K562 (cell line): Measurements from ENCODE around the gene MGAM2. TPM values are rescaled to one million over a fixed set of nuclear protein-coding genes. Genes with fewer than 3 reads are reported as not detected.

ENCODE experiments used
- ATAC-seq: fragments of 200-7000 bp; cut with Tn5 transposase; 3 replicates; pipeline ENCODE4 v1.9.1; 2020; ENCODE audit warnings: moderate library complexity
- BruUV-seq: library from RNA; stranded (reverse); fragments of 400-500 nt; replicated peaks from 2 replicates; lab custom pipeline; 2021; lab: Mats Ljungman, UMichigan
- CTCF ChIA-PET: fragments of 300-600 bp; formaldehyde crosslinking; extraction: SDS; loops from one replicate; lab custom pipeline; 2021; ENCODE audit warnings: low intra/inter-chr PET ratio; lab: Yijun Ruan, JAX
- POLR2A ChIA-PET: fragments of 300-600, 350-650 bp; sonication (Branson Sonifier 250); formaldehyde crosslinking; extraction: SDS; loops from one replicate; lab custom pipeline; 2021; ENCODE audit warnings: antibody characterized with exemption, inconsistent platforms; lab: Yijun Ruan, JAX
- DNase-seq, 4 experiments: peaks; one replicate each; pipeline versions ENCODE4 v3.0.0 to v3.0.0-alpha.2; 2011 to 2018; ENCODE audit warnings: low spot score in 3 of 4, mixed read lengths in 3 of 4; ENCODE audit errors: extremely low read depth in 1 of 4
- FAIRE-seq: peaks from 2 replicates; lab custom pipeline; 2011; peaks lifted over from hg19 to GRCh38; lab: Jason Lieb, UNC
- H2AFZ ChIP-seq: 2 replicates; pipeline ENCODE4 v1.6.0; 2011; ENCODE audit warnings: low read depth, low read length, control low read depth, inconsistent platforms
- H3K27ac ChIP-seq: fragments of 200-600 bp; 3 replicates; pipeline ENCODE4 v1.8.0; 2011; ENCODE audit warnings: low read depth, mild to moderate bottlenecking, control low read depth, inconsistent platforms, low read length, moderate library complexity, mixed read lengths; ENCODE audit errors: extremely low read depth
- H3K27me3 ChIP-seq, 2 experiments: fragments of 300-600 bp in 1 of 2; 2 replicates in 1 of 2; 3 replicates in 1 of 2; pipeline versions ENCODE4 v1.6.0 to v1.8.0; 2011; ENCODE audit warnings: inconsistent platforms in 2 of 2, low read length in 2 of 2, mild to moderate bottlenecking in 1 of 2, mixed read lengths in 1 of 2, moderate library complexity in 1 of 2; ENCODE audit not compliant: control insufficient read depth in 2 of 2, insufficient read depth in 2 of 2
- H3K36me3 ChIP-seq: fragments of 300-600 bp; 3 replicates; pipeline ENCODE4 v1.8.0; 2011; ENCODE audit warnings: mild to moderate bottlenecking, low read length, inconsistent platforms; ENCODE audit not compliant: control insufficient read depth, insufficient read depth
- H3K4me1 ChIP-seq, 2 experiments: fragments of 200-600 bp in 1 of 2; replicated peaks in 1 of 2; 2 replicates in 1 of 2; 3 replicates in 1 of 2; pipeline versions ENCODE4 v1.5.1 to v1.8.0; 2011; ENCODE audit warnings: inconsistent platforms in 2 of 2, low read length in 2 of 2, mild to moderate bottlenecking in 1 of 2, mixed read lengths in 1 of 2, moderate library complexity in 1 of 2; ENCODE audit not compliant: control insufficient read depth in 2 of 2, insufficient read depth in 2 of 2
- H3K4me2 ChIP-seq: 2 replicates; pipeline ENCODE4 v1.6.1; 2011; ENCODE audit warnings: low read length, control low read depth, inconsistent platforms, mixed read lengths; ENCODE audit not compliant: insufficient read depth
- H3K4me3 ChIP-seq: fragments of 200-600 bp; sonication (generic), shearing (Covaris generic); 2 replicates; pipeline ENCODE4 v1.5.1; 2016; ENCODE audit warnings: control low read depth, inconsistent platforms
- H3K79me2 ChIP-seq: fragments of 200-600 bp; 3 replicates; pipeline ENCODE4 v1.8.0; 2011; ENCODE audit warnings: low read length, inconsistent platforms; ENCODE audit not compliant: control insufficient read depth, insufficient read depth
- H3K9ac ChIP-seq, 2 experiments: 2 replicates each; pipeline versions ENCODE4 v1.6.0 to v1.6.1; 2011; ENCODE audit warnings: low read depth in 2 of 2, low read length in 2 of 2, control low read depth in 1 of 2, inconsistent platforms in 1 of 2, mild to moderate bottlenecking in 1 of 2, mixed read lengths in 1 of 2; ENCODE audit not compliant: insufficient read depth in 1 of 2
- H3K9me1 ChIP-seq: one replicate; pipeline ENCODE4 v1.6.0; 2011; ENCODE audit warnings: inconsistent platforms, mild to moderate bottlenecking, low read length, moderate library complexity; ENCODE audit not compliant: control insufficient read depth, insufficient read depth
- H3K9me3 ChIP-seq: replicated peaks from 2 replicates; pipeline ENCODE4 v1.5.1; 2011; ENCODE audit warnings: low read depth, low read length, inconsistent platforms; ENCODE audit not compliant: control insufficient read depth, insufficient read depth
- H4K20me1 ChIP-seq: replicated peaks from 2 replicates; pipeline ENCODE4 v1.6.1; 2011; ENCODE audit warnings: low read length, inconsistent platforms, mixed read lengths; ENCODE audit not compliant: control insufficient read depth, insufficient read depth
- DDX20 ChIP-seq: fragments of 450-650 bp; IDR thresholded peaks from 2 replicates; pipeline ENCODE4 v1.6.1; 2016; ENCODE audit warnings: missing genetic modification characterization, low read depth, mild to moderate bottlenecking, missing compliant biosample characterization, moderate library complexity
- HDAC2 ChIP-seq: fragments of 450-650 bp; IDR thresholded peaks from 2 replicates; pipeline ENCODE4 v1.6.1; 2016; ENCODE audit warnings: mild to moderate bottlenecking
- HDGF ChIP-seq: fragments of 450-650 bp; IDR thresholded peaks from 2 replicates; pipeline ENCODE4 v1.6.1; 2016
- HNRNPL ChIP-seq: fragments of 200-400 bp; formaldehyde crosslinking; IDR thresholded peaks from 2 replicates; pipeline ENCODE4 v1.6.1; 2017; ENCODE audit warnings: low read depth, mild to moderate bottlenecking, low read length
- NBN ChIP-seq: fragments of 450-650 bp; IDR thresholded peaks from 2 replicates; pipeline ENCODE4 v1.6.1; 2016; ENCODE audit warnings: low read depth, mild to moderate bottlenecking
- NR1H2 ChIP-seq: sonication (generic); formaldehyde crosslinking; IDR thresholded peaks from 2 replicates; pipeline ENCODE4 v1.4.0; 2020; ENCODE audit warnings: mild to moderate bottlenecking, missing genetic modification reagents
- RBM15 ChIP-seq: fragments of 200-400 bp; formaldehyde crosslinking; IDR thresholded peaks from 2 replicates; pipeline ENCODE4 v1.6.1; 2018; ENCODE audit warnings: mild to moderate bottlenecking, low read length, moderate library complexity; ENCODE audit not compliant: insufficient read depth
- RFX7 ChIP-seq: fragments of 250-450 bp; sonication (Bioruptor Pico); IDR thresholded peaks from 2 replicates; pipeline ENCODE4 v1.5.1; 2021; ENCODE audit warnings: mild to moderate bottlenecking
- RNF2 ChIP-seq: sonication (generic); IDR thresholded peaks from 2 replicates; pipeline ENCODE4 v1.6.1; 2016
- XRCC5 ChIP-seq: fragments of 200-400 bp; formaldehyde crosslinking; IDR thresholded peaks from 2 replicates; pipeline ENCODE4 v1.6.1; 2017; ENCODE audit warnings: low read depth, mild to moderate bottlenecking, low read length
- WGBS: fragments of 100-300 bp; shearing (Covaris generic); methylation state at CpG from one replicate; pipeline ENCODE4 v1.1.6; 2016; ENCODE audit warnings: low coverage, mixed read lengths; ENCODE audit not compliant: insufficient coverage; ENCODE audit errors: missing lambda C conversion rate; 5-methylcytosine and 5-hydroxymethylcytosine counted together
- in situ Hi-C: fragments of 300-500 bp; cut with MboI; formaldehyde crosslinking; loops from 4 replicates; pipeline ENCODE4 v1.15.0; 2018; ENCODE audit warnings: inconsistent platforms, mixed read lengths
- intact Hi-C: fragments of 100-400 bp; cut with micrococcal nuclease; formaldehyde crosslinking; loops from 2 replicates; pipeline ENCODE4 v1.14.2; 2022
- polyA plus RNA-seq, 8 experiments: library from polyadenylated mRNA; depleted of rRNA in 4 of 8; stranded (reverse) in 5 of 8; unstranded in 3 of 8; fragments of >200 nt; fragmentation: Nextera tagmentation in 2 of 8; fragmentation: Illumina TruSeq in 1 of 8; extraction: Ambion mirVana in 2 of 8; extraction: Trizol in 1 of 8; gene quantifications; 2 replicates each; pipeline versions ENCODE4 v1.2.1 to v1.2.3, GENCODE V29; 2011 to 2014; ENCODE audit warnings: inconsistent platforms in 1 of 8, missing spikeins in 1 of 8
- total RNA-seq, 7 experiments: library from RNA; depleted of rRNA in 6 of 7; stranded (reverse); fragments of >200 nt in 6 of 7; fragmentation: Illumina TruSeq in 2 of 7; extraction: Trizol in 2 of 7; gene quantifications; 2 replicates each; pipeline versions ENCODE4 v1.2.1 to v1.2.3, GENCODE V29; 2011 to 2021; ENCODE audit warnings: low replicate concordance in 1 of 7
- TF ChIP-seq, protein P1 (sequence below): sonication (generic); IDR thresholded peaks from 2 replicates; pipeline ENCODE4 v1.6.1; 2016
- TF ChIP-seq, protein P2 (sequence below), 2 experiments: IDR thresholded peaks; 2 replicates each; pipeline ENCODE4 v1.6.1; 2011; ENCODE audit warnings: borderline replicate concordance in 1 of 2, control low read depth in 1 of 2, low read depth in 1 of 2, low read length in 1 of 2, mild to moderate bottlenecking in 1 of 2, mixed read lengths in 1 of 2, moderate library complexity in 1 of 2; ENCODE audit not compliant: insufficient read depth in 1 of 2, insufficient read length in 1 of 2, poor library complexity in 1 of 2, severe bottlenecking in 1 of 2; ENCODE audit errors: extremely low read depth in 1 of 2

Gene MGAM2
- total and polyA plus RNA-seq, 9 of the 15 experiments (the other 6 are each of a cell fraction or from before 2014, with no cell fraction given): 0.03 TPM; not detected in 8

DNA sequence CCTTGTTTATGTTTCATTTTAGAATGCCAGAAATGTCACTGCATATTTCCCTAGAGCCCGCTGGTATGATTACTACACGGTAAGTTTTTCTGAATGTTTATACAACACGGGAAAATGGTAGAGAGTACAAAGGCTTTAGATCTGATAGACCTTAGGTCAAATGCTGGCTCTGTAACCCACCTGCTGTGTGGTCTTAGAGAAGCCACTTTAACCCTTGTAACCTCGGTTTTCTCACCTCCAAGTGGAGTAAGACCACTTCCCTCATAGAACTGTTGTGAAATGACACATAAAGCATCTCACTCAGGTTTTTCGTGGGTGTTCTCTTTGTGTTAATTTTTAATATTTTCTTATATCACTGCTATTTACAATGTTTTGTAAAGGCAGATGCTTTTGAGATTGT, 13.9 kb upstream of the MGAM2 start:
- H3K79me2 ChIP-seq: no peaks in the 10 kb centered on the region
- H3K9me3 ChIP-seq: no peaks in the 10 kb centered on the region
- DNase-seq (no peak), ATAC-seq (no peak), FAIRE-seq (no peak)
- TF ChIP-seq, protein P1, sequence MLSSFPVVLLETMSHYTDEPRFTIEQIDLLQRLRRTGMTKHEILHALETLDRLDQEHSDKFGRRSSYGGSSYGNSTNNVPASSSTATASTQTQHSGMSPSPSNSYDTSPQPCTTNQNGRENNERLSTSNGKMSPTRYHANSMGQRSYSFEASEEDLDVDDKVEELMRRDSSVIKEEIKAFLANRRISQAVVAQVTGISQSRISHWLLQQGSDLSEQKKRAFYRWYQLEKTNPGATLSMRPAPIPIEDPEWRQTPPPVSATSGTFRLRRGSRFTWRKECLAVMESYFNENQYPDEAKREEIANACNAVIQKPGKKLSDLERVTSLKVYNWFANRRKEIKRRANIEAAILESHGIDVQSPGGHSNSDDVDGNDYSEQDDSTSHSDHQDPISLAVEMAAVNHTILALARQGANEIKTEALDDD: no peak
- TF ChIP-seq NBN (no peak), DDX20 (tag) (no peak), RBM15 (no peak), XRCC5 (no peak), HDAC2 (no peak), HDGF (no peak), RNF2 (no peak), NR1H2 (no peak), HNRNPL (no peak), RFX7 (CRISPR knock-in tag) (no peak)
- TF ChIP-seq, protein P2, sequence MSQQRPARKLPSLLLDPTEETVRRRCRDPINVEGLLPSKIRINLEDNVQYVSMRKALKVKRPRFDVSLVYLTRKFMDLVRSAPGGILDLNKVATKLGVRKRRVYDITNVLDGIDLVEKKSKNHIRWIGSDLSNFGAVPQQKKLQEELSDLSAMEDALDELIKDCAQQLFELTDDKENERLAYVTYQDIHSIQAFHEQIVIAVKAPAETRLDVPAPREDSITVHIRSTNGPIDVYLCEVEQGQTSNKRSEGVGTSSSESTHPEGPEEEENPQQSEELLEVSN (IDR thresholded peaks at IDR 0.05; ENCODE audit: borderline replicate concordance in 1 of 2, extremely low read depth in 1 of 2, insufficient read depth in 1 of 2, insufficient read length in 1 of 2, low read depth in 1 of 2, low read length in 1 of 2, poor library complexity in 1 of 2, severe bottlenecking in 1 of 2): no peak
- H3K4me1 ChIP-seq: no peaks in the 10 kb centered on the region
- ChIA-PET POLR2A (no interaction called here), CTCF (no interaction called here)
- H3K4me2 ChIP-seq: no peak overlapping the region
- H3K9me1 ChIP-seq: no peaks in the 10 kb centered on the region
- no peak overlapping the region for H3K9ac ChIP-seq
- no TSS peak for BruUV-seq
- no peaks in the 10 kb centered on the region for H4K20me1 ChIP-seq
- 1% methylated on average over 5 of the region's 5 CpGs for WGBS
- H3K4me3 ChIP-seq: no peak overlapping the region
- H3K27me3 ChIP-seq: no peaks in the 10 kb centered on the region
- no peak overlapping the region for H2AFZ ChIP-seq
- H3K27ac ChIP-seq: no peak overlapping the region
- intact Hi-C loops: no loop called here
- no peaks in the 10 kb centered on the region for H3K36me3 ChIP-seq
- in situ Hi-C loops: no loop called here
